Middle frontal gyrus (tissue), 1 donor: ENCODE data around the gene PROS1.
A peak's percentile ranks its signal among the peaks of the same experiment; 100 is the strongest.

Experiments used
- DNase-seq: peaks from one replicate; pipeline ENCODE4 v3.0.0-alpha.2; 2015; ENCODE audit warnings: low spot score; ENCODE audit errors: extremely low spot score

Gene PROS1

GRCh38 chr3:93973131-93974126 lies at the start of gene PROS1:
Gene PROS1, minus strand, starts transcription at chr3:93973896. Its CDS starts 147 bp downstream, at chr3:93973749.
- peak; percentile 41 for DNase-seq

DNA sequence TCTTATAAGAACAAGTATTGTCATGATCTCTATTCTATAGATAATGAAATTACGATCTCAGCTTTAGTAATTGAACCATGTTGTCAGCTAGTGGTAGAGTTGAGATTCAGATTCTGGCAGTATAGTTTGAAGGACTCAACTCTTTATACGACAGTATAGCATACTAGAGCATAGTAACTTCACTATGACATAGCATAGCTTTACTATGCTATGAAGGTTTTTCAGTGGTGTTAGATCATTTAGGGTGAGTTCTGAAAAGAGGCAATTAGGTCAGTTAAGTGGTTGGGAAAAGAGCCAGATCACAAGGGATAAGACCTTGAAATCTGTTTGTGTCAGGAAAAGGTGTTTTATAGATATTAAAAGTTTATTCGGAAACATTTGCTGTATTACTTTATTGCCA lies 46.6 kb upstream of the PROS1 start:
- DNase-seq = no peak

GRCh38 chr3:94019659-94020058 lies 46.0 kb upstream of the PROS1 start:
- DNase-seq = no peak

GRCh38 chr3:94015025-94015424 lies 41.3 kb upstream of the PROS1 start:
- DNase-seq = no peak

- no peak for DNase-seq
These were observed 38.5 kb upstream of the PROS1 start for GRCh38 chr3:94012185-94012584.

GRCh38 chr3:94011233-94011711 lies 37.6 kb upstream of the PROS1 start:
- no peak for DNase-seq

- no peak for DNase-seq
These were observed 35.9 kb upstream of the PROS1 start for GRCh38 chr3:94009608-94010007.

GRCh38 chr3:94008253-94008652 lies 34.6 kb upstream of the PROS1 start:
- no peak for DNase-seq

DNA sequence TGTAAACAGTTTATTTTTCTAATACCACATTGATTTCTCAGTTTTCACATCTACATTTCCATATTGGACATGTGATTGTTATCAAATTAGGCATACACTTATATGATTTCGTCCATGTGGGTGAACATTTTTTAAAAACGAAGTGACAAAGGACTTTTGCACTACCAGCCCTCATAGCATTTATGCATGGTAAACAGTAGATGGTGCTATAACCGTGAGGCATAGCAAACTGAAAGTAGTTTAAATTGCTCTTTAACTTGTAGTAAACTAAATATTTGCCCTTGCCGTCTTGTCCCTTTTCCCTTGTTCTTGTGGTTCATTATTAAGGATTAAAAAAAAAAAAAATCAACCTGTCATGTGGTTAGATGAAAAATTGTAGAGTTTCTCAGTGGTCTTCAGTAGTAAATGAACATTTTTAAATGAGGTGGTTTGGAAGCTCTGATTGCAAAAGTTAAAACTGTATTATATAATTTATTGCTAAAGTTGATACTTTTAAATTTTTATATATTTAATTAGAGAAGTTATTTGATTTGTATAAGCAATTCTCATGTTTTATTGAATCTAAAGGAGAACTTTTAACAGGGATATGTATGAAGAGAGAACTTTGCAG lies 30.7 kb upstream of the PROS1 start:
- DNase-seq = no peak

DNA sequence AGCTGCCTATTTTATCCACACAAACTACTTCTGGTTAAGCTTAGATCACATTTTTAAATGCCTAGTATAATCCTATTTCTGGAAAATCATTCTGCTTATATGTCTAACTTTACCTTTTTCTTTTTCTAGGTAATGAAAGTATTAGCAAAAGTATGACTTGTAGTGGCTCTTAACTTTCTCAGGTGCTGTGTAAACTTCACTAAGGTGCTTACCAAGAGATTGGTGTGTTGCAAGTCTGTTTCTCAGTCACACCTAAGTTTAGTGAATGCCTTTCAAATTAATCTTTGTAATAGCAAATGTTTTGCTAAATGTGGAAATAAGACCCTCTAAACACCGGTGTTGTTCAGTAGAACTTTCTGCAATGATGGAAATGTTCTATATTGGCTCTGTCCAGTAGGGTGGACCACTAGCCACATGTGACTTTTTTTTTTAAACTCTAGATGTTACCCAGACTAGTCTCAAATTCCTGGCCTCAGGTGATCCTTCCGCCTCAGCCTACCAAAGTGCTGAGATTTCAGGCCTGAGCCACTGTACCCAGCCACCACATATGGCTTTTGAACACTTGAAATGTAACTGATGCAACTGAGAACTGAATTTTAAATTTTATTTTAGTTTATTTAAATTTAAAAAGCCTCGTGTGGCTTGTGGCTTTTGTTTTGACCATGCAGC lies 28.3 kb upstream of the PROS1 start:
- DNase-seq = no peak

- DNase-seq = no peak
These were observed 27.5 kb upstream of the PROS1 start for GRCh38 chr3:94001191-94001590.

DNA sequence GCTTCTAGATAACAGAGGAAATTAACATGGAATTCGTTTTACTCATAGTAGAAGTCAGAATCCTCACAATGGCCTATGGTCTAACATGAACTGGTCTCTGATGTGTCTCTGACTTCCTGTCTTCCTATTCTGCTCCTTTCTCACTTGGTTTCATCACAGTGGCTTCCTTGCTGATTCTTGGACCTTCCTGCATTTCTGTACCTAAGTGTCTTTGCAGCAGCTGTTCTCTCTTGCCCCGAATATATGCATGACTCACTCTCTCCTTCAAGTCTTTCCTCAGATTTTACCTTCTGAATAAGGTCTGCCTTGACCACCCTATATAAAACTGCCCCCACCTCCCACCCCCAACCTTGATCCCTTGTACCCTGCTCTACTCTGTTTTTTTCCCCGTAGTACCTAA lies 20.4 kb upstream of the PROS1 start:
- no peak for DNase-seq

DNA sequence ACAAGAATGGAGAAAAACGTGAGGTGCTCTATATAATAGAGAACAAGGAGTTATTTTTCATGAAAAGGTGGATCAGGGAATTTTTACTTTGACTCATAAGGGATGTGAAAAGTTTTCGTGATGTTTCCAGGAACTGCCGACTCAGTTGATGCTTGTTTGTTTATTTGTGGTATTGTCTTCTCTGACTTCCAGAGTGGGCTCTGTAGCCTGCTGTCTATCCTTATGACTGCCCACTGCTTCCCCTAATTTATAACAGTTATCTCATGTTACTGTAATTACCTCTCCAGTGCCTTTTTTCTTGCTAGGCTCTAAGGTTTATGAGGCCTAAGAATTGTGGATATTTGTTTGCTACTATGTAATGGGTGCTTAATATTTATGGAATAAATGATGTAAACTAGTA lies 18.5 kb upstream of the PROS1 start:
- no peak for DNase-seq

GRCh38 chr3:93991631-93992030 lies 17.9 kb upstream of the PROS1 start:
- no peak for DNase-seq

DNA sequence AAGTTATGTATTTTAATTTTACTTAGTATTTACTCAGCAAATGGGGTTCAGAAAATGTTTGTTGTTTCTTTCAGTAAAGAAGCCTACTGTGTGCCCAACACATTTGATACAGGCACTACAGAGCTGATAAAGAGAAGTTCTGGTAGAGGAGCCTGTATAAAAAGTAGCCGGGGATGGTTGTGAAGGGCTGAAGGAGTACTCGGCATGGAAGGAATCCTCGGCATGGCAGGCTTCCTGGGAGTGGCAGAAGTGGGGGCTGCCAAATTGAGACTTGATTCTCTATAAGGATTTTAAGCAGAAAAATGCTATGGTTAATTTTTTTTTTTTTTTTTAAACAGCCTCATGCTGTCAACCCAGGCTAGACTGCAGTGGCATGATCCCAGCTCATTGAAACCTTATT lies 15.5 kb upstream of the PROS1 start:
- no peak for DNase-seq

DNA sequence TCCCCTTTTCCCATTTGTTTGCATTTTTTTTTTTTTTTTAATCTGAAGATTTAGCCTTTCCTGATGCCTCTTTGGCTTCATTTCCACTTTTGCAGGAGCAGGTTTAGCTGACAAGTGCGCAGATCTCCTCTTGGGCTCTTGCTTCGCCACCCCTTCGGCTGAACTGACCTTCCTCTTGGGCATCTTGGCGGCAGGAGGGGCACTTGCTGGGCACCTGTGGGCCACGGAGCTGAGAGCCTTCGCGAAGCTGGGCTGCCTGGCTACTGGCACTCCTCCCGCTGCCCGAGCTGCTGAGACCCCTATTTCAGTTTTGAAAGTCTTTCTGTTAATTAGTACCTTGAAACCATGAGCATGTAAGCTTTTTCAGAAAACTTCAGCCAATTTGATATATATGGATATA lies 15.1 kb upstream of the PROS1 start:
- no peak for DNase-seq

DNA sequence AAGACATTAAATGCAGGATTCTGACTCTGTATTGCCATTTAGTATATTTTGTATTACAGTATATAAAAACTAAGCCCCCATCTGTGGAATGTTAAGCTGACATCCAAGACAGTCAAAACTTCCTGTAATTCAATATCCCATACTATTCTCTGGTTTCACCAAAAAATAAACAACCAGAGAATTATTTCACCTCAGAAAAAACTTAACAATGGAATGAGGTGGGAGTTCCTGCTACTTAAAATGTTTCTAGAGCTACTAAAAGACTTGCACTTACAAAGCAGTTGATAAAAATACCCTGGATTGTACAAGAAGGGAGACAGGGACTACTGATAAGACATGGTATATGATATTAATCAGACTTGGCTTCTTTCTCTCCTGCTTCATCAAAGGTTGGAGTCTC lies 14.6 kb upstream of the PROS1 start:
- DNase-seq = no peak

DNA sequence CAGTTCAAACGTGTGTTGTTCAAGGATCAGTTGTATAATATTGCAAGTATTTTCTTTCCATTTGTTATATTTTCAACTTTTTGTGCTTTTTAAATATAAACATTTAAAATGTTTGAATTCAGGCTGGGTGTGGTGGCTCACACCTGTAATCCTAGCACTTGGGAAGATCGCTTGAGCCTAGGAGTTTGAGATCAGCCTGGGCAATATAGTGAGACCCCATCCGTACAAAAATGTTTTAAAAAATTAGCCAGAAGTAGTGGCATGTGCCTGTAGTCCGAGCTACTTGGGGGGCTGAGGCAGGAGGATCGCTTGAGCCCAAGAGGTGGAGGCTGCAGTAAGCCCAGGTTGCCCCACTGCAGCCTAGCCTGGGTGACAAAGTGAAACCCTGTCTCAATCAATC lies 10.9 kb upstream of the PROS1 start:
- DNase-seq = no peak

GRCh38 chr3:93983408-93983807 lies 9.7 kb upstream of the PROS1 start:
- DNase-seq = no peak

- no peak for DNase-seq
These were observed 8.0 kb upstream of the PROS1 start for GRCh38 chr3:93981649-93982048.

DNA sequence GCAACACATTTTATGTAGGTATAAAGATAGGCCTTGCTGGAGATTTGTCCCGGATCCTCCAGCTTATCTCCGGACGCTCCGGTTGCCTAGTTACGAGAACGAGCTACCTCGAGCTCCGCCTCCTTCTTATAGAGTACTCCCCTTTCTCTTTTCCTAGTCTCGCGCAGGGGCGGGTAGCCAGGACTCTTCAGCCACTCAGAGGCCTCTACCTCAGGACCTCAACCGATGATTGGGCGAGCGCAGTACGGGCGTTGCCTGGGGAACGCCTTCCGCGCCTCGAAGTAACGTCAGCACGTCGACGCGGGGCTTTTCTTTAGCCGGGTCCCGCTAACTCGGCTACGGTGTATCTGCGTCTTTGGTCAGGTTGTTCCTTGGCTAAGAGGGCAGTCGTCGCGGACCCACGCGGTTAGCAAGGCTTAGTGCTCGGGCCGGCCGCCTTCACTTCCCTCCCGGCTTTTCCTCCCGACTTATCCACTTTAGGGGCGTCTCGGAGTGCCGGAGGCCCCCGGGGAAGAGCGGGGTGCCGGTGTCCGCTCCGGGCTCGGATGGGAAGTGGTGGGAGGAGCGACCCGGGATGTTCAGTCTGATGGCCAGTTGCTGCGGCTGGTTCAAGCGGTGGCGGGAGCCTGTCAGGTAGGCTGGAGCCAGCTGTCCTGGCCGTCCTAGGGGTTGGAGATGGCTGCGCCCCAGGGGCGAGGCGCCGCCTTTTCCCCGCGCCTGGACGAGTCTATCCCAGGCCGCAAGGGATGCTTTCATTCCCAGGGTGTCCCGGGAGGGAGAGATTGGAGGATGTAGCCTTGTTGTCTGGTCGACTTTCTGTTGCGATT lies 6.4 kb upstream of the PROS1 start, which contains the start of gene ARL13B:
Gene ARL13B, plus strand, starts transcription at position 306 of the 827 bp plus-strand sequence. Its CDS starts 269 bp downstream, at position 575.
- peak; percentile 99 for DNase-seq
